ENCODE results near the gene CCDC57.

GRCh38 chr17:82114447-82114846 lies 98.2 kb downstream of the CCDC57 start:
- TF ChIP-seq CTCF (IDR thresholded peaks at IDR 0.05; ENCODE audit: poor library complexity) (no peak), EZH2phosphoT487 (IDR thresholded peaks at IDR 0.05; ENCODE audit: low read depth, severe bottlenecking, unreplicated experiment) (no peak)

Measured in hepatocyte (in vitro differentiated cells).